Measurements from ENCODE around the gene ZNF641.

DNA sequence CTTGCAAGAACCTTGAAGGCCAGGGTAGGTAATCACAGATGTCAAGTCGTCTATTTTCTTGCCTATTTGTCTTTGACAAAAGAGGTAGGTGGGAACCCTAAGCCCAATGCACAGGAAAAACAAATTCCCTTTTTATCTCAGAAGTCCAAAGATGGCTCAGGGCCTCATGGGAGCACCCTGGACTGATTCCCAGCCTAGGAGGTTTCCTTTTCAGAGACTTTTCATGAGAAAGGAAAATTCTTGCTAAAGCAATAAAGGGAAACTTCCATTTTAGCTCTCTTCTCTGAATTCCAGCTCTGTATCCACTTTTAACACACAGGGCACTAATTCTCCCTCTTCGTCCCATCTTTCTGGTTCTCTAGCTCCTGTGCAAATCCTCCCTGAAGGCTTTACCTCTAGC is 1.2 kb downstream of the ZNF641 start:
- TF ChIP-seq CTCF (IDR thresholded peaks at IDR 0.05): no peak
- TF ChIP-seq POLR2A (IDR thresholded peaks at IDR 0.05): no peak
- no peak for TF ChIP-seq POLR2AphosphoS5 (IDR thresholded peaks at IDR 0.05)
- TF ChIP-seq EP300 (IDR thresholded peaks at IDR 0.05): no peak
